RWPE1 (cell line): Measurements from ENCODE around the gene COBL.

Experiments used
- CTCF ChIA-PET: fragments of 350-600 bp; sonication (Branson Sonifier 250); formaldehyde crosslinking; extraction: SDS; loops from one replicate; lab custom pipeline; 2021; lab: Yijun Ruan, JAX
- POLR2A ChIA-PET: fragments of 400-600 bp; formaldehyde crosslinking; extraction: SDS; loops from one replicate; lab custom pipeline; 2020; ENCODE audit warnings: antibody characterized with exemption; ENCODE audit not compliant: low non-redundant PET; lab: Yijun Ruan, JAX
- DNase-seq: peaks from one replicate; pipeline ENCODE4 v3.0.0; 2012; ENCODE audit warnings: low spot score
- H3K27ac ChIP-seq: fragments of 450-650 bp; 2 replicates; pipeline ENCODE4 v1.5.1; 2017
- CTCF ChIP-seq: fragments of 450-650 bp; conservative IDR thresholded peaks from 2 replicates; pipeline ENCODE4 v1.5.1; 2017; ENCODE audit warnings: low read depth, mild to moderate bottlenecking

Gene COBL

GRCh38 chr7:51034521-51035264, 281.9 kb downstream of the COBL start:
- POLR2A ChIA-PET, result no interaction called here
- no peak for TF ChIP-seq CTCF

GRCh38 chr7:51033727-51034520, 282.7 kb downstream of the COBL start:
- no peak for DNase-seq
- ChIA-PET POLR2A (no interaction called here), CTCF (interaction anchor here (0.6 kb wide), 1 partner anchor 315 kb away, joined by 3 read pairs; no protein-coding TSS in a partner anchor)
- H3K27ac ChIP-seq, result no peak overlapping the region
- no peak for TF ChIP-seq CTCF

More at GRCh38 chr7:51034521-51035264, 281.9 kb downstream of the COBL start:
- CTCF ChIA-PET, result interaction anchor here (0.6 kb wide), 1 partner anchor 314 kb away, joined by 3 read pairs; no protein-coding TSS in a partner anchor
- peak; percentile 10 for DNase-seq
- no peak overlapping the region for H3K27ac ChIP-seq

- POLR2A ChIA-PET, result no interaction called here
- no peak overlapping the region for H3K27ac ChIP-seq
- DNase-seq, result no peak
- no peak for TF ChIP-seq CTCF
- CTCF ChIA-PET, result no interaction called here
Measured at GRCh38 chr7:51031791-51032515, 284.7 kb downstream of the COBL start.

GRCh38 chr7:51031216-51031615, 285.4 kb downstream of the COBL start:
- DNase-seq, result no peak
- TF ChIP-seq CTCF, result no peak
- H3K27ac ChIP-seq, result no peak overlapping the region
- CTCF ChIA-PET, result no interaction called here
- POLR2A ChIA-PET, result no interaction called here

GRCh38 chr7:51029701-51030191, 286.9 kb downstream of the COBL start:
- peak; percentile 39 for DNase-seq
- CTCF ChIA-PET, result interaction anchor here (0.7 to 1.5 kb wide), 2 partner anchors 117 to 415 kb away, joined by 3 to 6 read pairs; no protein-coding TSS in a partner anchor
- no peak overlapping the region for H3K27ac ChIP-seq
- POLR2A ChIA-PET, result no interaction called here
- no peak for TF ChIP-seq CTCF

- TF ChIP-seq CTCF, result no peak
- CTCF ChIA-PET, result interaction anchor here (1.5 kb wide), 1 partner anchor 116 kb away, joined by 6 read pairs; no protein-coding TSS in a partner anchor
- POLR2A ChIA-PET, result no interaction called here
- DNase-seq, result no peak
- no peak overlapping the region for H3K27ac ChIP-seq
Measured at GRCh38 chr7:51029131-51029530, 287.5 kb downstream of the COBL start.
